Measurements from ENCODE around the gene PGM1.
"Not testable (repeated sequence)": the region's sequence is repeated elsewhere in the genome, so short reads cannot be mapped to it uniquely, and the experiment has no call there.

The PGM1 gene

GRCh38 chr1:63593303-63593885 is at the start of gene PGM1:
Gene PGM1 (plus strand): TSS chr1:63593411. CDS start chr1:63593489, 78 bp downstream.
- peak; percentile 61 for DNase-seq

DNA sequence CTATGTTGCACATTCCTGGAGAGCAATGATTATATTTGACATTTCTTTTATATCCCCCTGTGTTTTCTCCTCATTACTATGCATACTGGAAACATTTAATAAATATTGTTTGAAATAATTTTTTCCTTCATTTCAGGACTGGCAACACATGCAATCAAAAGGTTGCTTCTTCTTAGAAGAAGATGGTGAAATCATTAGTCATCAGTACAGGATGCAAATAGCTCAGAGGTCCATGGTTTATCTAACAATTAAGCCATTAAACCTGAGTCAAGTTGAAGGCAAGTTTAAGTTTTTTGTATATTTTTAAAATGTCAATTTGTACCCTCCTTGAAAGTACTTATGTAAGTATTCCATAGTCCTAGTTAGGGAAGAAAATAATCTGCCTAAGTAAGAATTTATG is 47.4 kb upstream of the PGM1 start:
- no peak for DNase-seq

- no peak for DNase-seq
Measured at GRCh38 chr1:63547621-63548294, 45.5 kb upstream of the PGM1 start.

DNA sequence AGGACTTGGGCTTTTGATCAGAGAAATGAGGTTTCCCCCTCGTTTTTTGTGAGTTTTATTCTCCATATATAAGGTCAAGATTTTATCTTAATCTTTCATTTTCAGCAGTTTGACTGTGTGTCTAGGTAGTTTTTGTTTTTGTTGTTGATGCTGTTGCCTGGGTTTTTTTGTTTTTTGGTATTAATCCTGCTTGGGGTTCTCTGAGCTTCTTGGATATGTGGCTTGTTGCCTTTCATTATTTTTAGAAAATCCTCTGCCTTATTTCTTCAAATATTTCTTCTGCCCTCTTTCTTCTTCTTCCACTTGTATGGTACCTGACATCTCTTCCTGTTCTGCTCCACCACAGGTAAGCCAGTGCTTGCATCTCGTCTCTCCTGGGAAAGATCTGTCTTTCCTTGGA is 44.9 kb upstream of the PGM1 start:
- no peak for DNase-seq

DNA sequence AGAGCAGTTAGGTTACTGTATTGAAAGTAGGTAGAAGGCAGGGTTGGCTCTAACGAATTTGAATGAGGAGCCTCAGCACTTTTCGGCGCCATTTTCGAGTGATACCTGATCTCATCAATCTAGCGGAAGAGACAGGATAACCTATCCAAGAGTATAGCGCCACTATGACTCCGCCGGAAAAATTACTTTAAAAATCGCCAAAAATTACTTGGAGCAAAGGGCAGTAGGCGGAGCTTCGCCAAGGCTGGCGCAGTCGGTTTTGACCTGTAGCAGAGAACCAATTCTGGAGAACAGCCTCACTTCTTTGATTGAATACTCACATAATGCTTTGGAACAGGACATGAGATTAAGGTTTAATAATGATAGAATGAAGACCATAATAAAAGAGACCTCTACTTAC is 44.3 kb upstream of the PGM1 start:
- no peak for DNase-seq

- no peak for DNase-seq
Measured at GRCh38 chr1:63555480-63555879, 37.7 kb upstream of the PGM1 start.

- peak; percentile 28 for DNase-seq
Measured at GRCh38 chr1:63557365-63557987, 35.7 kb upstream of the PGM1 start.

GRCh38 chr1:63559357-63559756 is 33.9 kb upstream of the PGM1 start:
- no peak for DNase-seq

DNA sequence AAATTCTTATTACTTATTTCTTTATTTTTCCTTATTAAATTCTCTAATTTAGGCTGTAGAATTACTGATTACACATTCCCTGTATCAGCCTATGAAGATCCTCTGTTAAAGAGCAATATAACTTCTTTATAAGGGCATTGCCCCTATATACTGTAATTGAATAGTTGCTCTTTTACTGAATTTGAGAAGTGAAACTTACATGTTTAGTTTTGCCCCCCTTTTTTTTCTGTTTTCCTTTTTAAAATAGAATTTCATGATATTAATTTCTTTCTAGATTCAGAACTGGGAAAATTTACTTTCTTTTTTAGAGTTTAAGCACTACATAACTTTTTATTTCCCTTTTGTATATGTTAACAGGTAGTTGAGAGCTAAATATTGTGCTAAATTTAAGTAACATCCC is 29.5 kb upstream of the PGM1 start:
- no peak for DNase-seq

GRCh38 chr1:63569068-63569467 is 24.1 kb upstream of the PGM1 start:
- DNase-seq, result no peak

GRCh38 chr1:63569640-63570316 is 23.4 kb upstream of the PGM1 start:
- no peak for DNase-seq

GRCh38 chr1:63572686-63573085 is 20.5 kb upstream of the PGM1 start:
- DNase-seq, result not testable (repeated sequence)

- not testable (repeated sequence) for DNase-seq
Measured at GRCh38 chr1:63574203-63574796, 18.9 kb upstream of the PGM1 start.

DNA sequence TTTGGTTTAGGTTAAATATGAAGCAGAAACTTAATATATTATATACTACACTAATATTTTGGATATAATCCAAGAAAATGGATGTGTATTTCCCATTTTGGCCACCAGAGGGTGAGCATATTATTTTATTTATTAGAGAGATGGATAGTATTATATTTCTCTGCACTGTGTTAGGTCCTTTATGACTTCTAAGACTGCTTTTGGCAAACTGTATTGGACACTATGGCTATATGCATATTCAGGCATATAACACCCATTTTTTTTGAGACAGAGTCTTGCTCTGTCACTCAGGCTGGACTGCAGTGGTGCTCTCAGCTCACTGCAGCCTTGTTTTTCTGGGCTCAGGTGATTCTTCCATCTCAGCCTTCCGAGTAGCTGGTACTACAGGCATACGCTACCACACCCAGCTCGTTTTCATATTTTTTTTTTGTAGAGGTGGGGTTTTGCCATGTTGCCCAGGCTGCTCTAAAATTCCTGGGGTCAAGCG is 17.8 kb upstream of the PGM1 start:
- DNase-seq, result no peak

- DNase-seq, result not testable (repeated sequence)
Measured at GRCh38 chr1:63586326-63586725, 6.9 kb upstream of the PGM1 start.

- DNase-seq, result no peak
Measured at GRCh38 chr1:63590166-63590560, 3.0 kb upstream of the PGM1 start.

DNA sequence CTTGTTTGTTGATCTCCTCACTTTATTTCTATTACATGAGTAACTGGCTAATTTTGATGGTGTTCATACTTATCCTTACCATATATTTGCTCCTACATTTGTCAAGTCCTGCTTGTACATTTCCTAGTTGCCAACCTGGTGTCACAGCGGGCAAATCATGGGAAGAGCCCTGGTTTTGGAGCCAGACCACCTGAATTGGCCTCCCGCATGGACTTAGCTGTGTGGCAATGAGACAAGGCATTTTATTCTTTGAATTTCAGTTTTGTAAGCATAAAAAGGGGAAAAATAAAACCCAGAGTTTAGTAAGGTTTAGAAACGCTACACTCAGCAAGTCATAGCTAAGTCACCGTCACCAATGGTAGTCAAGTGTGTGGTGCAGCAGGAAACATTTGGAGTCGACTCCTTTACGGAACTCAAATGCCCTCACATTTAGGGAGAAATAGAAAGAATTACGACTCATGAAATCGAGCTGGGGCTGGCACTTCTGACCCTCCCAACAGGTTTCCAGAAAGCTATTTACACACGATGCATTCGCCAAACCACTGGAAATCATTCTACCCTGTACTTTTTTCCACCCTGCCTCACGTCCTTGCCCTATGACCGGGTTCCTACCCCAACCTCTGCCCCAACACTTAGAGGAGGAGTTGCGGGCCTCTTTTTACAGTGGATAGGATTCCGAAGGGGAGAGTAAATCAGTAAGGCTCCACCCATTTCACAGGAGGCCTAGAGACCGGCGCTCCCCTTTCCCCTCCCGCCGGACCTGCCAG is 492 bp upstream of the PGM1 start:
- peak; percentile 42 for DNase-seq

DNA sequence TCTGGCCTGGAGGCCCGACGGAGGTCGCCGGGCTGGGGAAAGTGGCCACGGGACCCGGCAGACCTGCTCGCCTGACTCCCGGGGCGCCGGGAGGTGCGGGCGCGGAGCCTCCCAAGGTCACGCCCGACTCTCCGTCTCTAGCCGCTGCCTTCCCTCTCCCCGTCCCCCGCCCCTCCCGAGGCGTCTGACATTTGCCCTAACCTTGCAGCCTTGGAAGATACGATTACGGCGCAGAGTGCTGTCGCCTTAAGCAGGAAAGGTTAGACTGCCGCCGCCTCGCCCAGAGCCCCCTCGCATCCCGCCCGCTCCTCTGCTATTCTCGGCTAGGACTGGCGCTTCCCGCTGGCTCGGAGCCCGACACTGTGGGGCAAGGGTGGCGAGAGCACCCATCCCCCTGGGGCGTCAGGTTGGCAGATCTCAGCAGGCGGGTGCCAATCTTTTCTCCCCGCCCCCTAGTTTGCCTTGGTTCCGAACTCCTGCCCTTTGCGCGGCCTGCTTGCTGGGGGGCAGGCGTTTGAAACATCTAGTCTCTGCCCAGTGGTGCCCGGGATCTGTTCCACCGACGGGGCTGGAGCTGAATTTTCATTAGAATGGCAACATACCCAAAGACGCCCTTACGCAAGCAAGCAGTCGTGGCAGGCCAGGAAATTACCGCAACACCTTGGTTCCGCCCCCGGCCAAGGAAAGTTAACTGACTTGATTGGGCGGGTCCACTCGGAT is 835 bp downstream of the PGM1 start:
- DNase-seq, result no peak

GRCh38 chr1:63595435-63595834 is 2.2 kb downstream of the PGM1 start:
- no peak for DNase-seq

DNA sequence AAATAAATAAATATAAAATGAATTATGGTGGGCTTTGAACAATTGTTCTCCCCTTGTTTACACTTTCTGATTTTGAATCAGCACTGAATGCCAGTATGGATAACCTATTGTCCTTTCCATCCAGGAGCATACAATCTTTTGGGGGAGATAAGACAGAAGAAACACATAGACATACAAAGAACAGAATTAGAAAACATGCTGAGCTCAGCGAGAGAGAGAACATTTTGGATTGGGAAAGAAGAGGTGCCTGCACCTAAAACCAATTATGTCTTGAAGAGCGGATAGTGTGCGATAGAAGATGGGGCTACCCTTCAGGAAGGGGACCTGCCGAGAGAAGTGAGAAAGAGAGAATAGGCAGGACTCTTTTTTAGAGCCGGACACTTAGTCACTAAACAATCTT is 6.6 kb downstream of the PGM1 start:
- no peak for DNase-seq

DNA sequence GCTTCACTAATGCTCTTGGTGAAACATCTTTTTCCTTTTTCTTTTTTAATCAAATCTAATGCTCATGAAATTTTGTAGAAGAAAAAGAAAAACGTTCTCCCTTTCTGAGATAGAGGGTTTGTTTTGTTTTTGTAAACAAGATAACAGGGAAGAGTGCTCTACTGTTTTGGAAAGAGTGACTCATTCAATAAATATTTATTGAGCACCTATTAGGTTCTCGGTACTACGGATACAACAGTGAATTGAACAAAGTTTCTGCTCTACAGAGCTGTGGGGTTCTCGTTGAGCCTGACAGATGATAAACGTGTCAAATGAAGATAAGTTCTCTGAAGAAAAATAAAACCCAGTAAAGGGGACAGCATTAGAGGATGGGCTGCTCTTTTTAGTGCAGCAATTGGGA is 7.0 kb downstream of the PGM1 start:
- DNase-seq, result no peak

DNA sequence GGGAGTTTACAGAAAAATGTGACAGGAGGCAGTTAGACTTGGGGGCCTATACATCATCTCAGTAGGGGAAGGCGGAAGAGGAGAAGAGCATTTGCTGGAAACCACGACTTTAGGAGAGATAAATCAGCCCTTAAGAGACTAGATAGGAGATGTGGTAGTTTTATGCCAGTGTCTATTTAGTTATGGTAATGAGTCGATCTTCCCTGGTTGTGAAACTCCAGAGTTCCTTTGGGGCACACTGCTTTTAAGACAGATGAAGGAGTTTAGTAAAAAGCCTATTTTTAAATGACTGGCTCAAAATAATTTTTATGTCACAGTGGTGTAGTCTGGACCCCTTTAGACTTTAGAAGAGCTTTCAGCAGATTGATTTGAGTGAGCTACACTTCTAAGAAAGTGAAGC is 7.8 kb downstream of the PGM1 start:
- no peak for DNase-seq

All from KG1 (cell line).